Uterine smooth muscle cell (primary cell): ENCODE results near the gene PLEKHB2. TPM values are rescaled to one million over a fixed set of nuclear protein-coding genes. Genes with fewer than 3 reads are reported as not detected.

Source experiments
- total RNA-seq: library from RNA; depleted of rRNA; stranded (reverse); fragments of >200 nt; gene quantifications from 2 replicates; pipeline ENCODE4 v1.2.3, GENCODE V29; 2014

The PLEKHB2 gene, protein sequence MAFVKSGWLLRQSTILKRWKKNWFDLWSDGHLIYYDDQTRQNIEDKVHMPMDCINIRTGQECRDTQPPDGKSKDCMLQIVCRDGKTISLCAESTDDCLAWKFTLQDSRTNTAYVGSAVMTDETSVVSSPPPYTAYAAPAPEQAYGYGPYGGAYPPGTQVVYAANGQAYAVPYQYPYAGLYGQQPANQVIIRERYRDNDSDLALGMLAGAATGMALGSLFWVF
- 115 and 175 TPM in 2 replicates for total RNA-seq

DNA sequence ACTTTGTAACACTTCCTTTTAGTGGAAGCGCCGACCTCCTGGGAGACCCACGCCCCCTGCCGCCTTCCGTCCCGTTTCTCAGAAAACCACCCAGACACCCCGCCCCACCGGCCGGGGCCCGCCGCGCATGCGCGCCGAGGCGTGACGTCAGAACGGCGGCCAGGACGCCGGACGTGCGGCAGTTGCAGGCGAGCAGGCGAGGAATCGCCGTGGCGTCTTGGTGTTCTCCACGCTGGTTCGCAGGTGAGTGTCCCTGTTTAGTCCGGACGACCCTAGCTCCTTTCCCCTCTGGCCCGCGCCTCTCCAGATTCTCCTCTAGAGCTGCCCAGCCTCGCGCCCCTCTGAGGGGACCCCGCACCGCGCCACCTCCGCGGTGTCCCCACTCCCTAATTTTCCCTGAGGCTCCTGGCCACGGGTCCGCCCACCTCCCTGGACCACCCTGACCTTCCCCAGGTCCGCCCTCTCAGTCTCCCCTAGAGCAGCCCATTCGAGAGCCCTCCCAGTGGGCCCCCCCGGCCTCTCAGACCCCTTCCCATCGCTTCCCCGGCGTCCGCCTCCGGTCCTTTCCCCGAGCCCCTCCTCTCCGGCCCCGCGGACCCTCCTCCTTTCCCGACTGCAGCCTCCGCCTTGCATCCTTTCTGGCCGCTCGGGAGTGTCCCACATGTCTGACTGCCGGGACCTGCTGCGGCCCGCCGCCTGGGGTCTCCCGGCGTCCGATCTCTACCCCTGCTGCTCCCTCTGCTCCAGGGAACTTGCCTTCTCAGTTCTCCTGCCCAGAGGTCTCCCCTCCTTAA, at the start of gene PLEKHB2:
Gene PLEKHB2 (plus strand): TSS at position 181 of the 794 bp plus-strand sequence. CDS start 15,606 bp downstream, outside the sequence.

DNA sequence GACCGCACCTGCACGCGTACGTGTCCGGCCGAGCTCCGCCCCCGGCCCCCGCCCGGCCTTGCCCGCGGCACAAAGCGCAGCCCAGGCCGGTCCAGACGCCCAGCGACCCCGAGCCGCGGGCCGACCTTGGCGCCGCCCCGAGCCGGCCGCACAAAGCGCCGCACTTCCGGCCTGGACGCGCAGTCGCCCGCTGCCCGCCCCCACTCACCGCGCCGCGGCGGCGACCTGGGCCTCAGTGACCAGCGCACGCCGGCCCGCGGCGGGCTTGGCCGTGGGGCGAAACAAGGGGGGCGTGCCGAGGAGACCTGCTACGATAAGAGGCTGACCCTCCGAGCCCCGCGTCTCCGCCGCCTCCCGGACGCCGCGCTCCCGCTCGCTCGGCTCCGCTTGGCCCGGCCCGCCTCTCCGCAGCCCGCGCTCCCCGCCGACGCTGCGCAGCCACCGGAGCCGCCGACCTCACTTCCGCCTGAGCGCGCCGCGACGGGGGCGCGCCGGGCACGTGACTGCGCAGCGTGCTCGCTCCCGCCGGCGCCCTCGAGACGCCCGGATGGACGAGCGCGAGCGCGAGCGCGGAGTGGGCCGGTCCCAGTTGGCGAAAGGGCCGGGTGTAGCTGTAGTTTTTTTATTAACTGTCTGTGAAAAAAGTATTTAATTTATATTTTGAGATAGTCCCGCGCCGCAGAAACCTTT, 12.0 kb upstream of the PLEKHB2 start, which contains the start of gene FAM168B:
Gene FAM168B (minus strand): TSS at position 455 of the 690 bp plus-strand sequence. CDS start 10,814 bp downstream, outside the sequence.

Other genes with a start within 250 kb of the PLEKHB2 start
- 112 and 130 TPM in 2 replicates for gene FAM168B, start 11.9 kb upstream of the PLEKHB2 start, total RNA-seq
- under 0.01 and 0.11 TPM in 2 replicates for gene POTEE, start 104.2 kb downstream of the PLEKHB2 start, total RNA-seq